Activated CD8-positive, alpha-beta memory T cell treated with anti-CD3 and anti-CD28 coated beads, Interleukin-2, amount 50 U/mL, for 4 hours (primary cell): ENCODE measurements around the gene PFKM.
A peak's percentile ranks its signal among the peaks of the same experiment; 100 is the strongest.
"Not testable (repeated sequence)": the region's sequence is repeated elsewhere in the genome, so short reads cannot be mapped to it uniquely, and the experiment has no call there.

Source experiments
- DNase-seq: peaks from one replicate; pipeline ENCODE4 v3.0.0-alpha.2; 2020

PFKM gene

GRCh38 chr12:48115957-48116356 lies 3.2 kb upstream of the PFKM start:
- DNase-seq: no peak

- DNase-seq: no peak
Observed at GRCh38 chr12:48118284-48118871, 786 bp upstream of the PFKM start.

- DNase-seq: no peak
Observed at GRCh38 chr12:48119834-48120195, 651 bp downstream of the PFKM start.

- no peak for DNase-seq
Observed at GRCh38 chr12:48121522-48121921, 2.4 kb downstream of the PFKM start.

GRCh38 chr12:48122065-48122834 lies 3.1 kb downstream of the PFKM start:
- no peak for DNase-seq

GRCh38 chr12:48123169-48123568 lies 4.0 kb downstream of the PFKM start:
- DNase-seq: no peak

- DNase-seq: not testable (repeated sequence)
Observed at GRCh38 chr12:48125542-48125941, 6.4 kb downstream of the PFKM start.

- no peak for DNase-seq
Observed at GRCh38 chr12:48125985-48126384, 6.8 kb downstream of the PFKM start.

- no peak for DNase-seq
Observed at GRCh38 chr12:48126953-48127630, 7.9 kb downstream of the PFKM start.

- no peak for DNase-seq
Observed at GRCh38 chr12:48128800-48129199, 9.6 kb downstream of the PFKM start.

GRCh38 chr12:48129376-48129775 lies 10.2 kb downstream of the PFKM start:
- no peak for DNase-seq

- DNase-seq: no peak
Observed at GRCh38 chr12:48131517-48131916, 12.4 kb downstream of the PFKM start.

- no peak for DNase-seq
Observed at GRCh38 chr12:48132826-48133225, 13.7 kb downstream of the PFKM start.

GRCh38 chr12:48135027-48135426 lies 15.9 kb downstream of the PFKM start:
- DNase-seq: no peak

GRCh38 chr12:48142818-48143674 lies 23.9 kb downstream of the PFKM start:
- DNase-seq: no peak

GRCh38 chr12:48143898-48144297 lies 24.7 kb downstream of the PFKM start:
- DNase-seq: no peak

- DNase-seq: no peak
Observed at GRCh38 chr12:48145981-48146380, 26.8 kb downstream of the PFKM start.

- no peak for DNase-seq
Observed at GRCh38 chr12:48151103-48151771, 32.1 kb downstream of the PFKM start.

- DNase-seq: not testable (repeated sequence)
Observed at GRCh38 chr12:48155786-48156185, 36.6 kb downstream of the PFKM start.

- DNase-seq: no peak
Observed at GRCh38 chr12:48156652-48157017, 37.5 kb downstream of the PFKM start.

- peak; percentile 99 for DNase-seq
Observed at GRCh38 chr12:48157018-48157888, 38.1 kb downstream of the PFKM start, which contains the start of gene ASB8. ASB8 (minus strand) TSS chr12:48157515; CDS start chr12:48153496, 4,019 bp downstream.
